Measurements from ENCODE around the gene PEAK1.

Gene PEAK1

GRCh38 chr15:77402740-77403379 is 17.0 kb downstream of the PEAK1 start:
- H3K4me3 ChIP-seq (ENCODE audit: low read length), result no peak overlapping the region
- no peak for DNase-seq (ENCODE audit: low read depth)
- TF ChIP-seq CTCF (IDR thresholded peaks at IDR 0.05; ENCODE audit: insufficient read depth, low read depth, low read length, missing control alignments), result no peak

GRCh38 chr15:77400258-77400657 is 19.6 kb downstream of the PEAK1 start:
- no peak overlapping the region for H3K4me3 ChIP-seq (ENCODE audit: low read length)
- DNase-seq (ENCODE audit: low read depth), result no peak
- TF ChIP-seq CTCF (IDR thresholded peaks at IDR 0.05; ENCODE audit: insufficient read depth, low read depth, low read length, missing control alignments), result no peak

GRCh38 chr15:77398927-77399326 is 21.0 kb downstream of the PEAK1 start:
- DNase-seq (ENCODE audit: low read depth), result no peak
- no peak for TF ChIP-seq CTCF (IDR thresholded peaks at IDR 0.05; ENCODE audit: insufficient read depth, low read depth, low read length, missing control alignments)
- no peak overlapping the region for H3K4me3 ChIP-seq (ENCODE audit: low read length)

GRCh38 chr15:77396692-77397091 is 23.2 kb downstream of the PEAK1 start:
- DNase-seq (ENCODE audit: low read depth), result no peak
- TF ChIP-seq CTCF (IDR thresholded peaks at IDR 0.05; ENCODE audit: insufficient read depth, low read depth, low read length, missing control alignments), result no peak

GRCh38 chr15:77395013-77395774 is 24.7 kb downstream of the PEAK1 start:
- no peak for TF ChIP-seq CTCF (IDR thresholded peaks at IDR 0.05; ENCODE audit: insufficient read depth, low read depth, low read length, missing control alignments)
- no peak for DNase-seq (ENCODE audit: low read depth)
- H3K4me3 ChIP-seq (ENCODE audit: low read length), result no peak overlapping the region

More at GRCh38 chr15:77396692-77397091, 23.2 kb downstream of the PEAK1 start:
- H3K4me3 ChIP-seq (ENCODE audit: low read length), result no peak overlapping the region

GRCh38 chr15:77393471-77393840 is 26.4 kb downstream of the PEAK1 start:
- H3K4me3 ChIP-seq (ENCODE audit: low read length), result no peak overlapping the region
- TF ChIP-seq CTCF (IDR thresholded peaks at IDR 0.05; ENCODE audit: insufficient read depth, low read depth, low read length, missing control alignments), result no peak
- peak; percentile 55 for DNase-seq (ENCODE audit: low read depth)

Measured in epithelial cell of esophagus (primary cell).